Fibroblast of skin of left biceps (primary cell): ENCODE measurements around the gene PODXL.
"Not testable (repeated sequence)": the region's sequence is repeated elsewhere in the genome, so short reads cannot be mapped to it uniquely, and the experiment has no call there.

Experiments used
- DNase-seq, 2 experiments: peaks; one replicate each; pipeline ENCODE4 v3.0.0-alpha.2; 2013; ENCODE audit warnings: low read depth in 2 of 2

The PODXL gene

DNA sequence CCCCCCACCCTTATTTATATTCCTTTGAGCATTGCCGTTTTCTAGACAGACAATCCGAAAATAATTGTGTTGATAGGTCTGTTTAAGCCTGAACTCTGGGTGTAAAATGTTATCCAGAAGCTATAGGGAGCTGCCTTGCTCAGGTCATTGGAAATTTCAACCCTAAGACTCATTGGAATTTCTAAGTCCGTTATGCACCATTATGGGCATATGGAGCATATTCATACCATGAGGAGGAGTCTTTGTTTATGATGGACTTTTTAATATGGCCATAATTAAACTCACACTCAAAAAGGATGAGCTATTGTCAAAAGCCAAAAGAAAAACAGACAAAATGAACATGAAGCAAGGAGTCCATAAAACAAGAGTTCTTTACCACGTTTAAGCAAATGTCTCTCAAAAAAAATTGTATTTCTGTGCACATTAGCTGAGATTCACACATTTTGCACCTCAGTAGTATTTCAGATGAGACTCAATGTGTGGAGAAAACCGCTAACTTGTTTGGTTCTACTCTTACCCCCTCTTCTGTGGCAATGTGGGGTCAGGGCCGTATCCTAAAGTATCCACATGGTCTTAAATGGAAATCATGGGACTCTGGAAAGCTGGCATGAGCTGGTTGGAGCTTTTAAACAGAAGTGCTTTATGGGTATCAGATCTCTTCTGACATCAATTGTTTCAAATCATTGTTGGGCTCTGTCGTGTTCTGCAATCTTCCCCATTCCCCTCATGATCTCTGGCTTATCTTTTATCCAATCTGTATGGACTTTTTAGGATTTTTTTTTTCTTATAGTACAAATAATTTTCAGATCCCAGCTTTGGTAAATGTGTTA, 60.5 kb downstream of the PODXL start:
- DNase-seq: no peak

DNA sequence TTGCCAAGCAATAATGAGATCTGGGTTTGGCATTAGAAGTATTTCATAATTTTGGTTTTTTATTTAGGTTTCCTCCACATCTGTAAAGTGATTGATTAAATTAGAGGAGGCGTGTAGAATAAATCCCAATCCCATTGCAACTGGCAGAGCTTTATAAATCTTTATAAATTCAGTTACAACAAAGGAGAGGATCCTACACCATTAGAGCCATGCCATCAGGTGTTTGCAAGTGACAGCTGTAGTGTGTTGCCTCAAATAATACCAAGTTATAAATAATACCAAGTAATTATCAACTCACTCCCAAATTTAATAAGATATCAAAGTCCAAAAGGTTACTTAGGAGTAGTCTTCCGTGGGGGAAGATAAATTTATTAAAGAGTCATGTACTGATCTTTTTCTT, 62.2 kb downstream of the PODXL start:
- DNase-seq: no peak

- DNase-seq: no peak
Observed at GRCh38 chr7:131493581-131493980, 62.8 kb downstream of the PODXL start.

DNA sequence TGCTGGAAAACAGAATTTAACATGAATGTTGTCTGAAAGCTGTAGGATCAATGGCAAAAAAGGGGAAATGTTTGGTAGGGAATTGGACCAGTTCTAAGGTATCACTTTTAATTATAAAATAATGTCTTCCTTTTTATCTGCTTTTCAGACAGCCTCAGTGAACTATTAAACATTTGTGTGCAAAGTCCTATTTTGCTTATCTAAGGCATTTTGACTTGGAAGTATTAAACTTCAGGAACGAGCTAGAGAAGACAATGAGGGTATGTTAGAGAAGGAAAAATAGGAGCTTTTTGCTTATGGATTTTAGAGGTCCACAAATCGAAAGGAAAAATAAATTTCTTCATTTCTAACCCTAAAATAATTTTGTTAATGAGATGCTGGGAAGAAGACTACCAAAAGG, 63.3 kb downstream of the PODXL start:
- DNase-seq: no peak

DNA sequence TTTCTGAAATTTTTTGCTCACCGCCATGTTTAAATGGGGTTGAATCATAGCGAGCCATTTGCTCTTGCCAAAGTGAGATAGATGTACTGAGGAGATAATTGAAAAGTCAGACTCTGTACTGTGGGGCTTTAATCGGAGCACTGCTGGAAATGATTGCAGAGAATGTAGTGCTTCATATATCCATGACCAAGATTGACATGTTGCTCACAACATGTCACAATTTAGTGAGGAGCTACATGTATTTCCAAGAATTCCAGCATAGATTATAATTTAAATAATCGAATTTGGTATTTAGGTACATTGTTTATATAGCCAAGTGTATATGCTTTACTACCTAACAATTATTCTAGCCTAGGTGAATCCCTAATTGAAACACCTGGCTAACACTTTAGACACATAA, 66.5 kb downstream of the PODXL start:
- no peak for DNase-seq

GRCh38 chr7:131489196-131489595, 67.2 kb downstream of the PODXL start:
- DNase-seq: no peak

GRCh38 chr7:131488361-131488760, 68.1 kb downstream of the PODXL start:
- DNase-seq: no peak

DNA sequence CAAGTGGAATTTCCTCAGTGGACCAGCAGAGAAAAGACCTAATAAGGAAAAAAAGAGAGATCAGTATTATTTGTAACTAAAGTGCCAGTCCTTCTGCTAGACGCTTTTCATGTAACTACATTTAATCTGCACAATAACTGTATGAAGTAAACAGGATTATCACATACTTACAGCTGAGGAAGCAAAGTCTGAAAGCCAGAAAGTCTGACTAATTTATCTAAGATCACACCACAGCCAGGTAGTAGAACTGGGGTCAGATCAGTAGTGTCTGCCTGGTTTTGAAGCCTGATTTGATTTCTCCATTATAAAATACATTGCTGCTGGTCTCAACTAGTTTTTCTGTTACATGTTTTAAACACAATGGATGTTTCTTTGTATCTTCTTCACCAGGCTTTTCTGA, 69.2 kb downstream of the PODXL start:
- DNase-seq: no peak

GRCh38 chr7:131486346-131486745, 70.1 kb downstream of the PODXL start:
- no peak for DNase-seq

- no peak for DNase-seq
Observed at GRCh38 chr7:131483586-131483985, 72.8 kb downstream of the PODXL start.

- DNase-seq: no peak
Observed at GRCh38 chr7:131482800-131483199, 73.6 kb downstream of the PODXL start.

DNA sequence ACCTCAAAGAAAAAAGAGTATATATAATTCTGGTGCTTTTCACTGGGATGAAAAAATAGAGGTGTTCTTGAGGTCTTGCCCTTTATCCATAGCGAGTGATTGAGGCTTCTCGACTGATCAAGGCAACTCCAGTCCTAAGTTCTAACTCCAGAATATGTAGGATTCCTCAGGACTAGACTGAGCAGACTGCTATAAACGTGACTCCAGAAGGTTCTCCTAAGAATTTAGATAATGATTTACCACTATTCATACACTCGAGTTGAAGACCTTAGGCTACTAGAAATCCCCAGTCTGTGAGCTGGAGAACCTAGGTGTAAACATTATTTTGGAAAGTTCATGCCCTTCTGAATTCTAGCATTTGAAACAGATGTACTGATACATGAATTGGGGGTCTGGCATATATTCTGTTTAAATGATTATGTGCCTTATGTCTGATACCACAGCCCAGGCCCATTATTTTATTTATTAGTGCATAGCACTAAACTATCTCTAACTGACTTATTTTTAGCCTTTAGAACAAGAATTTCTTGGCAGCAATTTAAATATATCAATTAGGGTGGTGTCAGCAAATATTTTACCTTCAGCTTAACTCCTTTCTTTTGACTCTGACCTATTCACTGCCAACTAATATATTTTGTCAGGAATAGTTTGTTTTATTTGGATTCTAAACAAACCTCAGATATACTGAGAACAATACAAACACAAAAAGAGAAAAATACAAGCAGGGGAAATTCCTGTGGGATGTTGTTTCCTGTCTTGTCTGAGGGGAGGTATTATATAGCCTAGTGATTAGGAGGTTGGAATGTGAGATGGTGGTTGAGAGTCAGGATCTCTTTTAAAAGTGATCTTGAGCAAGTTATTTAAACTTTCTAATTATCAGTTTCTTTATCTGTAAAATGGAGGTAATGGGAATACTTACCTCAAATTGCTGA, 75.8 kb downstream of the PODXL start:
- peak in 1 of 2 experiments; percentile 29 for DNase-seq

DNA sequence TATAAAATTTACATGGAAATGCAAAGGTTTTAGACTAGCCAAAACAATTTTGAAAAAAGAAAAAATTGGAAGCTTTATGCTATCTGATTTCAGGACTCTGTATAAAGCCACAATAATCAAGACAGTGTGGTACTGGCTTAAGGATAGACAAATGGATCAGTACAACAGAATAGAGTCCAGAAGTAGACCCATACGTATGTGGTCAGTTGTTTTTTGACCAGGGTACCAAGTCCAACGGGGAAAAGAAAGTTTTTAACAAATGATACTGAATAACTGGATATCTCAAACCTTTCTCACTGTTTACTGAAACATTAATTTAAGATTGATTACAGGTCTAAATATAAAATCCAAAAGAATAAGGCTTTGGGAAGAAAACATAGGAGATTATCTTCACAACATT, 79.7 kb downstream of the PODXL start:
- no peak for DNase-seq

- DNase-seq: no peak
Observed at GRCh38 chr7:131471250-131472004, 85.0 kb downstream of the PODXL start.

DNA sequence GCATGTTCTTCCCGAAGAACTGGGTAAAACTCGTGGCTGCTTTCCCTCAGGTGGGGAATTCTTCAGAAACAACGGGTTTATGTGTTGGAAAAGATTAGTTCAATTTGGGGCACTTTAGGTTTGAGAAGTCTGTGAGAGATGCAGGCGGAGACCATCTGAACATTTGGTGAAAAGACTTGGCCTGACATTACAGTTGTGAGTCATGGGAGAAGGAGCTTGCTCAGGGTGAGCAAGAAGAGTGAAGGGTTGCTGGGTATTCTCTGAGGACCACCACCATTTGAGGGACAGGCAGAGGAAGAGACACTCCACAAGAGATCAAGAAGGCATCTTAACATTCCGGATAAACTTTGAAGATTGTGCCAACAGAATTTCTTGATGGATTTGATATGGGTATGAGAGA, 88.6 kb downstream of the PODXL start:
- no peak for DNase-seq

GRCh38 chr7:131466735-131467365, 89.6 kb downstream of the PODXL start:
- no peak for DNase-seq

DNA sequence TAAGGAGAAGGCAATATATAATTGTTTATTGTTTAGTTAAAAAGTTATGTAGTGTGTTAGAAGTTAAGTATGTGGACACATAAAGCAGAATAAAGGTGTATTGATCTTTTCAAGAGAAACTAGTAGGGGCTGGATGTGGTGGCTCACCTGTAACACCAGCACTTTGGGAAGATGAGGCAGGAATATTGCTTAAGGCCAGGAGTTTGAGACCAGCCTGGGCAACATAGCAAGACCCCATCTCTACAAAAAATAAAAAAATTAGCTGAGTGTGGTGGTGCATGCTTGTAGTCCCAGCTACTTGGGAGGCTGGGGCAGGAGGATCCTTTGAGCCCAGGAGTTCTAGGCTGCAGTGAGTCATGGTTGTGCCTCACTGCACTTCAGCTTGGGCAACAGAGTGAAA, 93.7 kb downstream of the PODXL start:
- DNase-seq: not testable (repeated sequence)

- DNase-seq: no peak
Observed at GRCh38 chr7:131462059-131462458, 94.4 kb downstream of the PODXL start.

- no peak for DNase-seq
Observed at GRCh38 chr7:131459256-131459655, 97.2 kb downstream of the PODXL start.

DNA sequence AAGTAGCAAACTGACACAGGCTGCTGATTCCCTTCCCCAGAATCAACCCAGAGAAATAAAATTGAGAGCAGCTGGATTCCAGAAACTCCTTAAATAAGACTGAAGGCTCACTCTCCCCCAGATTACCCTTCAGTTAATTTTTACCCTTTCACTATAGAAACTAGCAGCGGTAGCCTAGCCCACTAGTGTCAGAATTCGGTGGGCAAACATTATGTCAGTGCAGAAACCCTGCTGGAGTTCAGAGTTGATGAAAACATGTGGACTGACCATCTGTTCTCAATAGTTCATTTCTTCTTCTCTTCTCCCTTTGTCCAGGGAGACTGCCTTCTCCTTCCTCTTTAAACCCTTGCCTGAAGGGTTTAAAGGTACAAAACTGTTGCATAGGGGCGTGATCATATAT, 100.1 kb downstream of the PODXL start:
- no peak for DNase-seq

- DNase-seq: no peak
Observed at GRCh38 chr7:131455546-131455945, 100.9 kb downstream of the PODXL start.

GRCh38 chr7:131455001-131455400, 101.4 kb downstream of the PODXL start:
- DNase-seq: no peak
